ENCODE data around the gene SVEP1.

- TF ChIP-seq ZFP30 (CRISPR knock-in tag; IDR thresholded peaks at IDR 0.05) (no peak), RARB (CRISPR knock-in tag; IDR thresholded peaks at IDR 0.05) (no peak), CREB5 (CRISPR knock-in tag; IDR thresholded peaks at IDR 0.05; ENCODE audit: low read depth) (no peak), PPARA (CRISPR knock-in tag; IDR thresholded peaks at IDR 0.05; ENCODE audit: borderline replicate concordance) (no peak), ZC3H10 (CRISPR knock-in tag; IDR thresholded peaks at IDR 0.05) (no peak), ISL1 (CRISPR knock-in tag; IDR thresholded peaks at IDR 0.05) (no peak), OSR1 (CRISPR knock-in tag; IDR thresholded peaks at IDR 0.05) (no peak), ZNF565 (CRISPR knock-in tag; conservative IDR thresholded peaks at IDR 0.05; ENCODE audit: low read depth) (no peak), CSDC2 (CRISPR knock-in tag; IDR thresholded peaks at IDR 0.05) (no peak), POU6F1 (CRISPR knock-in tag; IDR thresholded peaks at IDR 0.05; ENCODE audit: borderline replicate concordance, low read depth) (no peak), PATZ1 (CRISPR knock-in tag; IDR thresholded peaks at IDR 0.05; ENCODE audit: borderline replicate concordance) (no peak), BACH2 (CRISPR knock-in tag; IDR thresholded peaks at IDR 0.05; ENCODE audit: borderline replicate concordance) (no peak), ARNTL (CRISPR knock-in tag; IDR thresholded peaks at IDR 0.05; ENCODE audit: borderline replicate concordance, low read depth) (no peak)
Observed at GRCh38 chr9:110316261-110317075, 263.1 kb downstream of the SVEP1 start.

Measured in SK-N-SH treated with all-trans-retinoic acid at 6 μM for 48 hours (cell line).